HepG2 (cell line): ENCODE data around the gene NUP62. TPM values are rescaled to one million over a fixed set of nuclear protein-coding genes. Genes with fewer than 3 reads are reported as not detected.
A peak's percentile ranks its signal among the peaks of the same experiment; 100 is the strongest.

Experiments used
- ATF2 ChIP-seq: sonication (generic); formaldehyde crosslinking; IDR thresholded peaks from 2 replicates; pipeline ENCODE4 v1.4.0; 2020; ENCODE audit warnings: missing genetic modification reagents
- ATF7 ChIP-seq, 2 experiments: fragments of 450-650 bp in 1 of 2; sonication (generic) in 1 of 2; formaldehyde crosslinking in 1 of 2; IDR thresholded peaks; 2 replicates each; pipeline versions ENCODE4 v1.4.0 to v1.6.1; 2016 to 2020; ENCODE audit warnings: antibody characterized with exemption in 1 of 2, mild to moderate bottlenecking in 1 of 2, missing genetic modification reagents in 1 of 2
- HCFC1 ChIP-seq: fragments of 150-350 bp; IDR thresholded peaks from 2 replicates; pipeline ENCODE4 v1.6.1; 2014; ENCODE audit warnings: low read depth, low read length
- KAT8 ChIP-seq: IDR thresholded peaks from 2 replicates; pipeline ENCODE4 v1.6.1; 2016; ENCODE audit warnings: missing genetic modification reagents, missing compliant biosample characterization
- RAD21 ChIP-seq: fragments of 450-650 bp; formaldehyde crosslinking; IDR thresholded peaks from 2 replicates; pipeline ENCODE4 v1.5.0; 2020; ENCODE audit warnings: mild to moderate bottlenecking
- SNAPC2 ChIP-seq: sonication (generic); formaldehyde crosslinking; IDR thresholded peaks from 2 replicates; pipeline ENCODE4 v1.8.1; 2022; ENCODE audit warnings: mild to moderate bottlenecking, missing genetic modification reagents
- TRIM22 ChIP-seq: fragments of 450-650 bp; IDR thresholded peaks from 2 replicates; pipeline ENCODE4 v1.6.1; 2017
- ZBTB7B ChIP-seq: sonication (generic); formaldehyde crosslinking; IDR thresholded peaks from 2 replicates; pipeline ENCODE4 v1.4.0; 2020; ENCODE audit warnings: missing genetic modification reagents
- ZFY ChIP-seq: sonication (generic); formaldehyde crosslinking; IDR thresholded peaks from 2 replicates; pipeline ENCODE4 v1.4.0; 2020; ENCODE audit warnings: missing genetic modification reagents
- ZIK1 ChIP-seq: sonication (generic); formaldehyde crosslinking; IDR thresholded peaks from 2 replicates; pipeline ENCODE4 v1.5.0; 2020; ENCODE audit warnings: mild to moderate bottlenecking, low read depth, missing genetic modification reagents, borderline replicate concordance
- ZNF136 ChIP-seq: sonication (generic); formaldehyde crosslinking; IDR thresholded peaks from 2 replicates; pipeline ENCODE4 v1.8.1; 2022; ENCODE audit warnings: low read depth, mild to moderate bottlenecking, moderate library complexity, missing genetic modification reagents
- ZNF18 ChIP-seq: sonication (generic); formaldehyde crosslinking; IDR thresholded peaks from 2 replicates; pipeline ENCODE4 v1.8.0; 2022; ENCODE audit warnings: mild to moderate bottlenecking, missing genetic modification reagents; ENCODE audit not compliant: insufficient replicate concordance
- ZNF414 ChIP-seq: sonication (generic); formaldehyde crosslinking; IDR thresholded peaks from 2 replicates; pipeline ENCODE4 v1.5.0; 2020; ENCODE audit warnings: missing genetic modification reagents
- ZNF441 ChIP-seq: sonication (generic); formaldehyde crosslinking; IDR thresholded peaks from 2 replicates; pipeline ENCODE4 v1.7.0; 2021; ENCODE audit warnings: missing genetic modification reagents, borderline replicate concordance
- ZNF512 ChIP-seq: sonication (generic); formaldehyde crosslinking; IDR thresholded peaks from 2 replicates; pipeline ENCODE4 v1.4.0; 2020; ENCODE audit warnings: mild to moderate bottlenecking, missing genetic modification reagents
- ZNF773 ChIP-seq: sonication (generic); formaldehyde crosslinking; IDR thresholded peaks from 2 replicates; pipeline ENCODE4 v1.4.0; 2020; ENCODE audit warnings: missing genetic modification reagents, borderline replicate concordance
- ZNF781 ChIP-seq: sonication (generic); formaldehyde crosslinking; IDR thresholded peaks from 2 replicates; pipeline ENCODE4 v1.5.1; 2020; ENCODE audit warnings: borderline replicate concordance, mild to moderate bottlenecking, missing genetic modification reagents; ENCODE audit errors: not compliant biosample characterization
- ZSCAN30 ChIP-seq: sonication (generic); formaldehyde crosslinking; IDR thresholded peaks from 2 replicates; pipeline ENCODE4 v1.5.0; 2020; ENCODE audit warnings: mild to moderate bottlenecking, missing genetic modification reagents
- polyA plus RNA-seq, 8 experiments: library from polyadenylated mRNA; depleted of rRNA in 3 of 8; stranded (reverse) in 7 of 8; unstranded in 1 of 8; fragments of >200 nt; fragmentation: Illumina TruSeq in 4 of 8; extraction: Trizol in 4 of 8; gene quantifications; 2 replicates each; pipeline versions ENCODE4 v1.2.1 to v1.2.3, GENCODE V29; 2011 to 2016; ENCODE audit warnings: low read depth in 4 of 8, missing spikeins in 1 of 8, mixed read lengths in 1 of 8; ENCODE audit not compliant: insufficient read depth in 1 of 8
- total RNA-seq, 5 experiments: library from RNA; depleted of rRNA; stranded (reverse); fragments of >200 nt; fragmentation: Illumina TruSeq; extraction: Trizol; gene quantifications; 2 replicates each; pipeline ENCODE4 v1.2.3, GENCODE V29; 2016; ENCODE audit warnings: low read depth in 1 of 5

NUP62 gene
- total and polyA plus RNA-seq, 2 of the 13 experiments (the other 11 are each of a cell fraction or from before 2014, with no cell fraction given), result 16.5 to 41.5 TPM

GRCh38 chr19:49876422-49877019 is 52.8 kb downstream of the NUP62 start (continued):
- peak; percentile 90; the same call in 1 of the 2 replicates for TF ChIP-seq ZNF414 (CRISPR knock-in tag)
- TF ChIP-seq ZSCAN30 (CRISPR knock-in tag), result no peak; the same call in 1 of the 2 replicates
- no peak for TF ChIP-seq RAD21 (CRISPR knock-in tag)
- peak; percentile 49; the same call in 1 of the 2 replicates for TF ChIP-seq KAT8 (CRISPR knock-in tag)
- TF ChIP-seq TRIM22, result no peak
- no peak for TF ChIP-seq ZFY
- no peak for TF ChIP-seq ZNF512 (CRISPR knock-in tag)
- TF ChIP-seq ATF7 (IDR thresholded peaks at IDR 0.05), result 0 out of 2 replicates have a peak, but pooled peaks have one; percentile 25
- TF ChIP-seq ATF7 (CRISPR knock-in tag; IDR thresholded peaks at IDR 0.05), result no peak
- peak; percentile 89 for TF ChIP-seq HCFC1
- TF ChIP-seq ZNF781 (CRISPR knock-in tag), result no peak
- no peak; the same call in 1 of the 2 replicates for TF ChIP-seq SNAPC2 (CRISPR knock-in tag)
- peak; percentile 25 for TF ChIP-seq ZNF18 (CRISPR knock-in tag)
- TF ChIP-seq ZNF441 (CRISPR knock-in tag), result no peak; the same call in 1 of the 2 replicates
- TF ChIP-seq ATF2, result peak; percentile 85
- TF ChIP-seq ZNF136 (CRISPR knock-in tag), result no peak
- 0 out of 2 replicates have a peak, but pooled peaks have one; percentile 51 for TF ChIP-seq ZIK1 (CRISPR knock-in tag)
- 0 out of 2 replicates have a peak, but pooled peaks have one; percentile 52 for TF ChIP-seq ZBTB7B
- no peak for TF ChIP-seq ZNF773 (CRISPR knock-in tag)
